ENCODE results near the gene PSMD9.
A peak's percentile ranks its signal among the peaks of the same experiment; 100 is the strongest.

The PSMD9 gene

DNA sequence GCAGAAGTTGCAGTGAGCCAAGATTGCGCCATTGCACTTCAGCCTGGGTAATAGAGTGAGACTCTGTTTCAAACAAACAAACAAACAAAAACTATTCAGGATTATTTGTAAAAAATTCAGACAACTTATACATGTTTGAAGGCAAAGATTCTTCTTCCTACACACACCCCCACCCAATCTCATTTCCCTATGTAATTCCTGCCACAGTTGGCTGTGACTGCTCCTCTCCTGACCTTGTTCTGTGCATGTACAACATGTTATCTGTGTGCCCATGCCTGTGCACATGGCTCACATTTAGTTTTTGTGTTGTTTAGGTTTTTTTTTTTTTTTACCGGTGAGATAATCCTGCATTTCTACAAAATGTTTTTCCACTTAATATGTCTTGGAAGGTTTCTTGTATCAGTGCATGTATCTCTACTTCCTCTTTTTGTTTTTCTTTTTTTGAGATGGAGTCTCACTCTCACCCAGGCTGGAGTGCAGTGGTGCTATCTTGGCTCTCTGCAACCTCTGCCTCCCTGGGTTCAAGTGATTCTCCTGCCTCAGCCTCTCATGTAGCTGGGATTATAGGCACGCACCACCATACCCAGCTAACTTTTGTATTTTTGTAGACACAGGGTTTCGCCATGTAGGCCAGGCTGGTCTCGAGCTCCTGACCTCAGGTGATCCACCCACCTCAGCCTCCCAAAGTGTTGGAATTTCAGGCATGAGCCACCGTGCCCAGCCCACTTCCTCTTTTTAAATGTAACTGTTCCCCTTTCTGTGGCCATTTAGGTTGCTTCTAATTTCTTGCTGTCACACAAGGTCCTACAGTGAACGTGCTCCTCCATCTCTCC is 38.5 kb downstream of the PSMD9 start:
- peak; percentile 16 for DNase-seq

DNA sequence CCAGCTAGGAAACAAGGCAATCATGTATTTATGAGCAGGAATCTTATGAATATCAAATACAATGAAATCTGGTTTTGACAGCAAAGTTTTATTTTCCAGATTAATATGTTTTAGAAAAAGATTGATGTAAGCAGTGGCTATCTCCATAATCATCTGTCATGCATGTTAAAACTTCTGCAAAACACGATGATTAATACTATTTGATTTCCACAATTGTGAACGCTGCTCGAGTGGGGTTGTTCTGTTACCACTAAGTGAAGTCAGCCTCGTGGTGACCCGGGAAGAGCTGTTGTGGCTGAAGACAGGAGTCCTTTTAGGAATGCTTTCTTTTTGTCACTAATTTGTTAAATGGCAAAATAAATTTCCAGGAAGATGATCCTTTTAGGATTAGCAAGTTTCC is 39.2 kb downstream of the PSMD9 start:
- peak; percentile 24 for DNase-seq

DNA sequence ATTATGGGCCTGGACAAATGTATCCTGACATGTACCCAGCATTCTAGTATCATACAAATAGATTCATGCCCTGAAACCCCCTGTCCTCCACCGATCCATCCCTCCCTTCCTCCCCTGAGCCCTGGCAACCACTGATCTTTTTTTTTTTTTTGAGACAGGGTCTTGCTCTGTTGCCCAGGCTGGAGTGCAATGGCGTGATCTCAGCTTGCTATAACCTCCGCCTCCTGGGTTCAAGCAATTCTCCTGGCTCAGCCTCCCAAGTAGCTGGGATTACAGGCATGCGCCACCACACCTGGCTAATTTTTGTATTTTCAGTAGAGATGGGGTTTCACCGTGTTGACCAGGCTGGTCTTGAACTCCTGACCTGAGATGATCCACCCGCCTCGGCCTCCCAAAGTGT is 41.0 kb downstream of the PSMD9 start:
- peak; percentile 21 for DNase-seq

DNA sequence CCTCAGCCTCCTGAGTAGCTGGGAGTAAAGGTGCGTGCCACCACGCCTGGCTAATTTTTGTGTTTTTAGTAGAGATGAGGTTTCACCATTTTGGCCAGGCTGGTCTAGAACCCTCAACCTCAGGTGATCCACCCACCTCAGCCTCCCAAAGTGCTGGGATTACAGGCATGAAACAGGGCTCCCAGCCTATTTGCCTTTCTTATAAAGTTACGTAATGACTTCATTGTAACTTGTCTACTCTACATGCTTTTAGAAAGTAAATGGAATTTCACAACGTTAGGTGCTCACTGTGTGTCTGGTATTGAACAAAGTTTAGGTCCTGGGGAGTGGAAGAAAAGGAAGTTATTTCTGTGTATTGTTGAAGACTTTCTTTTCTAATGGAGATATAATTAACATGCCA is 42.3 kb downstream of the PSMD9 start:
- no peak for DNase-seq

DNA sequence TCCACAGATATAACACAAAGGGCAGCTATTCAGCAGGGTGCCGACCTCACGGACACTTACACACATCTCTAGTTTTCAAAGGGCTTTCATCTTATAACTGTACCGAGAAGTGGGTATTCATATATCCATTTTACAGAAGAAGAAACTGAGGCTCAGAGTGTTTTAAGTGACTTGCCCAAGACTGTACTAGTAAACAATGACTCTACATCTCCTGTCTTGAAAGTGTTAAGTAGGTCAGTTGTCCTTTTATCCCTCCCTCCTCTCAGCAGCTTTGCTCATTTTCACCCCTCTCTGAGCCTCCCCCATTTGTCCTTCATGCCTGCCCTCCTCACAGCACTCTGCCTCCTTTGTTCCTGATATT is 43.6 kb downstream of the PSMD9 start:
- no peak for DNase-seq

DNA sequence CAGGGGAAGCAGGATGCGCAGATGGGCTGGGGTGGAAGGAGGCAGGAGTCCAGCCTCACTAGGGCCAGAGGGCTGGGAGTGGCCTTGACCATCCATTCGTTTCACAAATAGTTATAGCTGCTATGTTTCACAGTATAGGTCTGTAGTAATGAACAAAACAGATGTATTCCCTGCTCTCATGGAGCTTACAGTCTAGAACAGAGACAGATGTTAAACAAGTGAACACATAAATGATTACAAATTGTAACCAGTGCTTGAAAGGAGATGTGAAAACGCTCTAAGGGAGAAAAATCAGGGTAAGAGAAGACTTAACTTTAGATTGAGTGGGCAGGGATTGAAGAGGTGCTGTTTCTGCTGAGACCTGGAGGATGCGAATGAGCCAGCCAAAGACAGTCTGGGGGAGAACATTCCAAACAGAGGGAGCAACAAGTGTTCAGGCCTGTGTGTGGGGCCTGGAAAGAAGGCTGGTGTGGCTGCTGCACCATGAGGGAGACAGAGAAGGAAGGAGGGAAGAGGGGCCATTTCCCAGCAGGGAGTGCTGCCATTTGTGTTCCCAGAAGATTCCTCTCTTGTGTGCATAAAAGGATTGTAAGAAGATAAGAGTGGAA is 44.4 kb downstream of the PSMD9 start:
- no peak for DNase-seq

DNA sequence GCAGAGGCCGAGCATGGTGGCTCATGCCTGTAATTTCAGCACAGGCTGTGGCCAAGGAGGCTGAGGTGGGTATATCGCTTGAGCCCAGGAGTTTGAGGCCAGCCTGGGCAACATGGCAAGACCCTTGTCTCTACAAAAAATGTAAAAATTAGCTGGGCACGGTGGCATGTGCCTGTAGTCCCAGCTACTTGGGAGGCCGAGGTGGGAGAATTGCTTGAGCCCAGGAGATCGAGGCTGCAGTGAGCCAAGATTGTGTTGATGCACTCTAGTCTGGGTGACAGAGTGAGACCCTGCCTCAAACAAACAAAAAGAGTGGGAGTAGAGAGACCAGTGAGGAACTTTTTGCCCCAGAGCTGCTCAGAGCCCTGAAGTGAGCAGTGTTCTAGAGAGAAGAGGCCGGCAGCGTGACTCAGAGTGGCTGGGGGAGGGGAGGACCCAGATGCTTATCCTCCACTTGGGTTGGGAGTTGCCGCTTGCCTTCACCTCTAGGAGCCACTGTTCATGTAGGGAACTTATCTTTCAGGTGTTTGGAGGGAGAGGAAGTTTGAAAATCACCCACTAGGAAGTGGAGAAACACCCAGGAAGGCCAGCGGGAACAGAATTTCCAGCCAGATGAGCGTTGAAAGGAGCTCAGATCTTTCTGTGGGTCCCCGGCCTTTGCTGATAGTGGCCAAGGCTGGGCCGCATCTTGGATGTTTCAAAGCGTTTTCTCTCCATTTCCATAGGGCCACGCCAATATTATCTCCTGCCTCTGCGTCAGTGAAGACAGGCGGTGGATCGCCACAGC is 45.1 kb downstream of the PSMD9 start:
- DNase-seq: no peak

DNA sequence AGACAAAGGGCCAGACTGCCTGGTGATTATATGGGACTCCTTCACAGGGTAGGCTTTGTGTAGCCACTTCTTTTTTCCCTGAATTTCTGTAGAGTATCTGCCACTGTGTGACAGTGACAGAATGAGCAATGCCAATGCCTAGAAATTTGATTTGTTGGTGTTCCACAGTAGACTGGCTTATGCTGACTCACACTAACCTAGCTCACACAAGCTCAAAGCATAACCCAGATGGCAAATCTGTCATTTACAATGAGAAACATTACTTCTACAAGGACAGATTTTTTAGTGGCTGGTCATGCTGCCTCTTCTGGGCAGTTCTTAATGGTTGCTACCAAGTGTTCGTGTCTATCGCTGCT is 45.7 kb downstream of the PSMD9 start:
- no peak for DNase-seq

DNA sequence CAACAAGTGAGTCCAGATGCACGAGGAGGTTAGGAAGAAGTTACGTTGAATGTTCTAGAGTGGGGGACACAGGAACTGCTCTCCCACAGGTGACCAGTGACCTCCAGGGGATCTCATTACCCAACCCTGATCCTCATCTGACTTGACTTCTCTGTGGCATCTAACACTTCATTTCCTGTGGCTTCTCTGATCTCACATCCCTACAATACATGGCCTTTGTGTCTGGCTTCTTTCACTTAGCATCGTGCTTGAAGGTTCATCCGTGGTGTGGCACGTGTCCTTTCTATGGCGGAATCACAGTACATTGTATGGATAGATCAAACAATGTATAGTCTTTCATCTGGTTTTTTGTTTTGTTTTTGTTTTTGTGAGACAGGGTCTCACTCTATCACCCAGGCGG is 49.1 kb downstream of the PSMD9 start:
- no peak for DNase-seq

DNA sequence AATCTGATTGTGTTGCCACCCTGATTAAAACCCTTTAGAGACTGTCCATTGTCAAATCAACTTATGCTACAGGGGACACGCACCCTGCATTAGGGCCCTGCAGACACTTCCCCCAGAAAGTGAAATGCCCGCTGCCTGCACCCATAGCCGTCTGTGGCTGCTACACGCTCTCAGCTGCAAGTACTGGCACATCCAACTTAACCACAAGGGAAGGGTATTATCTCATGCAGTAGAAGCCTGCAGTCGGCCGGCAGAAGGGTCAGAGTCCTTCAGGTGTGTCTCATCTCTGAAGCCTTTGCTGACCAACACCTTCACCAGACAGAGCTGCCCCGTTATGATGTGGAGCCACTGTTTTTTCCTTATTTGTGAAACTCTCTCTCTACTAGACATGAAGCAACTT is 50.6 kb downstream of the PSMD9 start:
- no peak for DNase-seq

DNA sequence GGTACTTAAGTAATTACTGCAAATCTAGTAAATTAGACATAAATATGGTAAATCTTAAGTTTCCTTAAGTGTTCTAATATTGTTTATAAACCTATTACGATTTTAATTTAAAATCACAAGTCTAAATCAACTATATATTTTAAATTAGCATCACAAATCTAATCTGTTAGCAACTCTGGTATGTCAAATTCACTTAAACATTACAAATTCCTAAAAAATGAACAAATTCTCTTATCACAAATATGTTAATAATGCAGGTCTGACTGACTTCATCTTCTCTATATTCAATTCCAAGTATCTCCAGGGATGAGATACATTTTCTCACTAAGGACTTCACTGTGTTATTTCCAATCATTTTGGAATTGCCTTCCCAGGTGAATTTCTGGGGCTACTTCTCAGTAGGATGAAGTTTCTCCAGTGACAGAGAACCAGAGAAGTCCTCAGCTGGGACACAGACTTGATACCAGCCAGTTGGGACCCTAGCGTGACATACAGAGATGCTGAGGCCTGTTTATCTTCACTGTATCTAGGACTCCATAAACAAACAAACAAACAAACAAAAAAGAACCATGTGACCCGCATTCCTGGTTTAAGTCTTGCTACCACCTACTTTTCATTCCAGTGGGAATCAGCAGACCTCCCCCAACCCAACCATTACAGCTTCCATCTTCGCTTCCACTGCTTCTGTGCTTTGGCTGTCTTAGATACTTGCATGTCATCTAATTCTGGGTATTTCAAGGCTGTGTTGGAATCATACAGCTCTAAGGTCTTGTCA is 51.6 kb downstream of the PSMD9 start:
- no peak for DNase-seq

DNA sequence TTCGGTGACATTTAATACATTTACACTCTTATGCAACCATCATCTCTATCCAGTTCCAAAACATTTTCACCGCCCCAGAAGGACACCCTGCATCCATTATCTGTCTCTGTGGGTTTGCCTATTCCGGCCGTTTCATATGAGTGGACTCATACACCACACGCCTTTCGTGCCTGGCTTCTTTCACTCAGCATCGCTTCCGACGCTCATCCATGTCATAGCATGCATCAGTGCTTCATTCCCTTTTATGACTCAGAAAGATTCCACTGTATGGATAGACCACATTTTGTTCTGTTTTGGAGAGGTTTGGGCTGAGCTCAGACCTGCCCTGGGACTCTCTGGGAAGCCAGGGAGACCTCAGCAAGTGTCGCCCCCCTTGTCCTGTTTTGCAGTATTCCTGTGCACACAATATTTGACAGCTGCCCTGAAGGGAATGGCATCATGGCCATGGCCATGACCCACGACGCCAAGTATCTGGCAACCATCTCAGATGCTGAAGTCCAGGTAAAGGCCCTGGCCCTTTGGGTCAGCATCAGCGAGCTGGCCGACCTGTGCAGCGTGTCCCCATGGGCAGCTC is 53.6 kb downstream of the PSMD9 start:
- DNase-seq: no peak

DNA sequence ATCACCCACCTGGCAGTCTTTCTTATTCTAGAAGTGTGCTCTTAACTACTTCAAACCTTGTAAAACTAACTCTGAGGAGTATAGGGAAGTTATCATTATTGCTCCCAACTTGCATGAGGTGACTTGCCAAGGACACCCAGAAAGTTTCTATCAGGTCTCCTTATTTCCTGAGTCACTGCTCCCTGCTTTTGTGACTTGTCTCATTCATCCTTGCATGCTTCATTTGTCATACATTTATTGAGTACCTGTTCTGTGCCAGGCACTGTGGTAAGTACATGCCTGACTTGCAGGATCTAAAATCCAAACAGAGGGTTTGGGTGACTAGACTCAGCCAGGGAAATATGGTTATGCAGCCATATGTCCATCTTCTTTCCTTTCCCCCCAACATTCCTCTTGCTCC is 55.3 kb downstream of the PSMD9 start:
- no peak for DNase-seq

DNA sequence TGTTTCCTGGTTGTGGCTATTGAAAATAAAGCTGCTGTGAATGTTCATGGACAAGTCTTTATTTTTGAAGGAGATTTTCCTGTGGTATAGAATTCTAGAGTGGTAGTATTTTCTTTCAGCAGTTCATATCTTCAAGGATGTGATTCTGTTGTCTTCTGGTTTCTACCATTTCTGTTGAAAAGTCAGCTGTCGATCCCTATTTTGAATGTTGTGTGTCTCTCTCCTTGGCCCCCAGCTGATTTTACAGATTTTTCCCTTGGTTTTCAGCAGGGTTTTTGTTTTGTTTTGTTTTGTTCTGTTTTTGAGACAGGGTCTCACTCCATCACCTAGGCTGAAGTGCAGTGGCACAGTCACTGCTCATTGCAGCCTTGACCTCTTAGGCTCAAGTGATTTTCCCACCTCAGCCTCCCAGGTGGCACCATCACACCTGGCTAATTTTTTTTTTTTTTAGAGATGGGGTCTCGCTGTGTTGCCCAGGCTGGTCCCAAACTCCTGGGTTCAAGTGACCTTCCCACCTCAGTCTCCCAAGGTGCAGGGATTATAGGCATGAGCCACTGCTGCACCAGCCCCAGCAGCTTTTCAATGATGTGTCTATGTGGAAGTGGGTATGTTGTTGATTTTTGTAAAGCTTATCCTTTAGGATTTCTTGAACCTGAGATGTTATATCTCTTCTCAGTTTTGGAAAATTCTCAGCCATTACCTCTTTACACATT is 57.9 kb downstream of the PSMD9 start:
- no peak for DNase-seq

DNA sequence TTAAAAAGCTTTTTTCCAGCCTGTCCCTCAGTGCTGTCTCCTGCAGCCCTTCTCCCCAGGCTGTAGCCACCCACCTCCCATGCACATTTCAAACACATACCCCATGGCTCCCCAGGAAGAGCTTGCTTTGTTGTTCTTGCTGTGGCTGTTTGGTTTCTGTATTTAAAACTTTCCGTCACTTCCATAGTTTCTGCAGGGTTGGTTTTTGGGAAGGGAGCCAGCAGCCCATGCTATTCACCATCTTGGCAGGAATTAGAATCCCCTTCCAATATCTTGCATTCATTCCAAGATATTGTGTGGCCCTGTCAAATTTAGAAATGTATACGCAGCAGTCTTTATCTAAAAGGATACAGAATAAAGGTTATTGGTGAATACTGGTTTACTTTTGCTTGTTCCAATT is 59.4 kb downstream of the PSMD9 start:
- DNase-seq: no peak

DNA sequence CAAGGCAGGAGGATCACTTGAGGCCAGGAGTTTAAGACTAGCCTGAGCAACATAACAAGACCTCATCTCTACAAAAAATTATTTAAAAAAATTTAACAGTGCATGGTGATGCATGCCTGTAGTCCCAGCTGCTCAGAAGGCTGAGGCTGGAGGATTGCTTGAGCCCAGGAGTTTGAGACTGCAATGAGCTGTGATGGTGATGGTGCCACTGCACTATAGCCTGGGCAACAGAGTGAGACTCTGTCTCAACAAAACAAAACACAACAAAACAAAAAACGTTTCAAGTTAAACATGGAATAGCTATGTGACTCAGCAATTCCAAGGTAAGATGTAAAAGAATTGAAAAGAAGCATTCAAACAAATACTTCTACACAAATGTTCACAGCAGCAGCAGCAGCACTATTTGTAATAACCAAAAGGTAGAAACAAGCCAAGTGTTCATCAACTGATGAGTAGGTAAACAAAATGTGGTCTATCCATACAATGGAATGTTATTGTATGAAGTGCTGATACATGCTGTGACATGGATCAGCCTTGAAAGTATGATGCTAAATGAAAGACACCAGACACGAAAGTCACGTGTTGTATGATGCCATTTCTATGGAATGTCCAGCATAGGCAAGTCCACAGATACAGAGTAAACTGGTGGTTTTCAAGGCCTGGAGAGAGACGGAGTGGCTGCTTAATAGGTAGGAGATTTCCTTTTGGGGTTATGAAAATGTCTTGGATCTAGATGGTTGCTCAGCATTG is 61.2 kb downstream of the PSMD9 start:
- no peak for DNase-seq

DNA sequence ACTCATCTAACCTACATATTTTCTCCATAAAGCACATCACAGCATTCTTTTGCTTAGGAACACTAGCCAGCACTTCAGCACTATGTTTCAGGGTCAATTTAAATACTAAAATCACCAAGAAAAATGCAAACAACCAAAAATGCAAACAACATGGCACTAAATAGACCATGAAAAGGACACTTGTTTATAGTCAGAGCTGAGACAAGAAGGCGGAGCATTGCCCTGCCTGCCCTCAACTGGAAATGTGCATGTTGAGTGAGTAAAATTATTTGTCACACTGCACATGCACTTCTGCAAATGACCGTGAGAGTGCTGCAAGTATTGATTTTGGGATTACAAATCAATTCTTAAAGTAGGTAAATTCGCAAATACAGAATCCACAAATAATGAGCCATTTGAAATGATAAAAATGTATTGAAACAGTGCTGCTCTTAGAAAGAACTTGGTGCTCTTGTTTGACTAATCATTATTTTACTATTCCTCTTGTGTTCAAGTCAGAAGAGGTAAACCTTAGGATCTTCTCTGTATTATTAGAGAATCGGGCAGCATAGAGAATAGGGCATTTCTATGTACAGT is 64.6 kb downstream of the PSMD9 start:
- no peak for DNase-seq

DNA sequence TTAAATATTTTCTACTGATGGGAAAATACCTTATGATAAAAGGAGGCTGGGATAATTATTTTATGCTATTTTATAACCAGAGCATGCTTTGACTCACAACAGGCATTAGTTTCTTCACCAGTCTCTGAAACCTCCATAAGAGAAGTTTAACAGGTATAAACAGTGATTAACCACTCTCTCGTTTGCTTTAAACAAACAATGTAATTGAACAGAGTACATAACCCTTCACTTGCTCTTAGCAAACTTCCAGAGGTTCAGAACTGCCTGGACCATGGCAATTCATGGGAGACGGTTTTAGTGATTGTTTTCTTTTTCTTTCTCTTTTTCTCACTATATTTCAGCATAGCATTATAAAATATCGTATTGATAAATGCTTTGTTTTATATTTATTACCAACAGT is 65.1 kb downstream of the PSMD9 start:
- no peak for DNase-seq

DNA sequence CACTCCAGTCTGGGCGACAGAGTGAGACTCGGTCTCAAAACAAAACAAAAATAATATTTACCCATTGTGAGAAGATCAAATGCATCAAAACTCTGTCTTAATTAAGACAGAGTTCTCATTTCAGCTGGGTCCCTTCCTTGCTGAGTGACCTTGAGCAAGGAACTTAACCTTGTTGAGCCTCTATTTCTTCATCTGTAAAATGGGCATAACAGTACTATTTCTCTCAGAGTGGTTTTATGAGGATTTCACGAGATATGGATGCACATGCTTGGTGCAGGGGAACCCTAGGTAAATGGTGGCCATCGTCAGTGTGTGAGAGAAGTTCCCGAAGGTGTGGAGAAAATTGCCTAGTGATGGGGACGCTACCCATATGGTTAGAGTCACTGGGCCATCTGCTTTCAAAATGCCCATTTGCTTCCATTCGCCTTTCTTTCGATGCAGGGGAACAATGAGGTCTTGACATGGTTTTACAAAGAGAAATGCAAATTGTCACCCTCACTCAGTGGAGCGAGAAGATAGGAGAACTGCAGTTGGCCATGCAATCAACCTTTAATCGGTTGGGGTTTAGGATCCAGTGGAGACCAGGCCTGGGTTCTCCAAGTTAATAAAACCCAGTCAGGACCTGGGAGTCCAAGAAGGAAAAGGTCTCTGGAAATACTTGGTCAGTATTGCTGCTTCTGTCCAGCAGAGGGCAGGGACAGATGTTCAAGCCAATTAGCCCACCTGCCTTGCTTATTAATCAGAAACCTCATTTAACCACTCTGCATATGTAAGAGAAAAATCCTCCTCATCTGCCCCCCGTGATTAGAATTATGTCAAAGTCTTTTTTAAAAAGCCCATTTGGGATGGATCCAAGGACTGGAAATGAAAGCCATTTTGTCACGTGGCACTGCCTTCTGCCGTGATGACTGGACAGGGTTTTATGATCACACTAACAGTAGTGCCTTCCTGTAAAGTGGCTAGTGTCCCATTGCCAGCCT is 67.0 kb downstream of the PSMD9 start:
- DNase-seq: no peak

Data from activated effector memory CD4-positive, alpha-beta T cell treated with anti-CD3 and anti-CD28 coated beads, Interleukin-2, amount 50 U/mL, for 16 hours (primary cell).